PFSK-1 (cell line): ENCODE measurements around the gene CALD1.

Experiments
- POLR2AphosphoS5 ChIP-seq: IDR thresholded peaks from 2 replicates; pipeline ENCODE4 v1.6.1; 2012; ENCODE audit warnings: low read depth, mild to moderate bottlenecking, control low read depth, low read length, moderate library complexity
- SIN3A ChIP-seq: IDR thresholded peaks from 2 replicates; pipeline ENCODE4 v1.6.1; 2012; ENCODE audit warnings: mild to moderate bottlenecking, low read length, moderate library complexity, borderline replicate concordance; ENCODE audit not compliant: insufficient read depth
- TAF1 ChIP-seq: IDR thresholded peaks from 2 replicates; pipeline ENCODE4 v1.6.1; 2012; ENCODE audit warnings: low read length, control low read depth, borderline replicate concordance; ENCODE audit not compliant: insufficient read depth
- TF ChIP-seq, protein P1 (sequence below), 2 experiments: IDR thresholded peaks; 2 replicates each; pipeline versions ENCODE4 v1.6.1 to v1.8.0; 2011 to 2012; ENCODE audit warnings: low read depth in 2 of 2, low read length in 2 of 2, control low read depth in 1 of 2, inconsistent platforms in 1 of 2, mild to moderate bottlenecking in 1 of 2, moderate library complexity in 1 of 2; ENCODE audit not compliant: insufficient read depth in 1 of 2

GRCh38 chr7:134732728-134733127, 46.7 kb upstream of the CALD1 start:
- no peak for TF ChIP-seq POLR2AphosphoS5
- TF ChIP-seq TAF1, result no peak
- TF ChIP-seq, protein P1, sequence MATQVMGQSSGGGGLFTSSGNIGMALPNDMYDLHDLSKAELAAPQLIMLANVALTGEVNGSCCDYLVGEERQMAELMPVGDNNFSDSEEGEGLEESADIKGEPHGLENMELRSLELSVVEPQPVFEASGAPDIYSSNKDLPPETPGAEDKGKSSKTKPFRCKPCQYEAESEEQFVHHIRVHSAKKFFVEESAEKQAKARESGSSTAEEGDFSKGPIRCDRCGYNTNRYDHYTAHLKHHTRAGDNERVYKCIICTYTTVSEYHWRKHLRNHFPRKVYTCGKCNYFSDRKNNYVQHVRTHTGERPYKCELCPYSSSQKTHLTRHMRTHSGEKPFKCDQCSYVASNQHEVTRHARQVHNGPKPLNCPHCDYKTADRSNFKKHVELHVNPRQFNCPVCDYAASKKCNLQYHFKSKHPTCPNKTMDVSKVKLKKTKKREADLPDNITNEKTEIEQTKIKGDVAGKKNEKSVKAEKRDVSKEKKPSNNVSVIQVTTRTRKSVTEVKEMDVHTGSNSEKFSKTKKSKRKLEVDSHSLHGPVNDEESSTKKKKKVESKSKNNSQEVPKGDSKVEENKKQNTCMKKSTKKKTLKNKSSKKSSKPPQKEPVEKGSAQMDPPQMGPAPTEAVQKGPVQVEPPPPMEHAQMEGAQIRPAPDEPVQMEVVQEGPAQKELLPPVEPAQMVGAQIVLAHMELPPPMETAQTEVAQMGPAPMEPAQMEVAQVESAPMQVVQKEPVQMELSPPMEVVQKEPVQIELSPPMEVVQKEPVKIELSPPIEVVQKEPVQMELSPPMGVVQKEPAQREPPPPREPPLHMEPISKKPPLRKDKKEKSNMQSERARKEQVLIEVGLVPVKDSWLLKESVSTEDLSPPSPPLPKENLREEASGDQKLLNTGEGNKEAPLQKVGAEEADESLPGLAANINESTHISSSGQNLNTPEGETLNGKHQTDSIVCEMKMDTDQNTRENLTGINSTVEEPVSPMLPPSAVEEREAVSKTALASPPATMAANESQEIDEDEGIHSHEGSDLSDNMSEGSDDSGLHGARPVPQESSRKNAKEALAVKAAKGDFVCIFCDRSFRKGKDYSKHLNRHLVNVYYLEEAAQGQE (IDR thresholded peaks at IDR 0.05; ENCODE audit: insufficient read depth in 1 of 2, low read depth in 2 of 2, low read length in 2 of 2), result no peak
- TF ChIP-seq SIN3A, result no peak
